ENCODE measurements around the gene OTX1. TPM values are rescaled to one million over a fixed set of nuclear protein-coding genes. Genes with fewer than 3 reads are reported as not detected.

The OTX1 gene
- total and polyA plus RNA-seq, 4 donors, result 0.59 TPM; not detected in 3

- no peak for DNase-seq (ENCODE audit: low spot score)
- no peaks in the 10 kb centered on the region for H3K4me1 ChIP-seq (ENCODE audit: control insufficient read depth in 4 of 4, insufficient read depth in 4 of 4, low read length in 3 of 4)
- no peaks in the 10 kb centered on the region for H3K27me3 ChIP-seq (ENCODE audit: control insufficient read depth in 4 of 4, insufficient read depth in 4 of 4, low read length in 3 of 4)
- no peak overlapping the region for H3K4me3 ChIP-seq (ENCODE audit: low read depth in 1 of 3, low read length in 3 of 3)
- H3K9me3 ChIP-seq (ENCODE audit: control insufficient read depth in 4 of 4, low read length in 3 of 4), result no peaks in the 10 kb centered on the region
- 98% methylated on average over 4 of the region's 4 CpGs for WGBS
- H3K36me3 ChIP-seq (ENCODE audit: control insufficient read depth in 4 of 4, insufficient read depth in 3 of 4, low read depth in 1 of 4, low read length in 3 of 4), result peaks cover 0 to 9% (median 2%) of the 10 kb centered on the region in 4 donors
- no peak overlapping the region for H3K27ac ChIP-seq (ENCODE audit: low read depth in 1 of 2, low read length in 2 of 2)
- TF ChIP-seq RAD21 (IDR thresholded peaks at IDR 0.05) (no peak), FOXA1 (IDR thresholded peaks at IDR 0.05) (no peak), EGR1 (IDR thresholded peaks at IDR 0.05; ENCODE audit: low read depth in 2 of 2) (no peak), GABPA (IDR thresholded peaks at IDR 0.05 in 1 of 2, conservative IDR thresholded peaks at IDR 0.05 in 1 of 2) (no peak), REST (IDR thresholded peaks at IDR 0.05) (no peak), MAX (IDR thresholded peaks at IDR 0.05) (no peak), HNF4G (IDR thresholded peaks at IDR 0.05) (no peak), SP1 (IDR thresholded peaks at IDR 0.05) (no peak), JUND (IDR thresholded peaks at IDR 0.05) (no peak), TAF1 (conservative IDR thresholded peaks at IDR 0.05) (no peak), ZBTB33 (IDR thresholded peaks at IDR 0.05) (no peak), HNF4A (conservative IDR thresholded peaks at IDR 0.05) (no peak), ATF3 (IDR thresholded peaks at IDR 0.05) (no peak), FOXA2 (IDR thresholded peaks at IDR 0.05) (no peak), CTCF (IDR thresholded peaks at IDR 0.05; ENCODE audit: low read depth, low read length, missing input control) (no peak), YY1 (IDR thresholded peaks at IDR 0.05) (no peak), NR2F2 (IDR thresholded peaks at IDR 0.05) (no peak), RXRA (IDR thresholded peaks at IDR 0.05) (no peak)
- H3K9ac ChIP-seq (ENCODE audit: low read depth in 1 of 2, low read length in 2 of 2), result no peak overlapping the region
These were observed 16.1 kb upstream of the OTX1 start for GRCh38 chr2:63034526-63034925.
